ENCODE results near the gene PEX13. TPM values are rescaled to one million over a fixed set of nuclear protein-coding genes. Genes with fewer than 3 reads are reported as not detected.

The PEX13 gene
- total RNA-seq, 1 experiment from 2014 or later = 19.8 TPM

GRCh38 chr2:61045226-61045625 is 27.7 kb downstream of the PEX13 start:
- CTCF ChIA-PET = no interaction called here
- no peak for DNase-seq (ENCODE audit: low read depth, low spot score)
- POLR2A ChIA-PET = no interaction called here
- H3K4me2 ChIP-seq (ENCODE audit: low read length) = no peak overlapping the region
- no peaks in the 10 kb centered on the region for H3K9me2 ChIP-seq (ENCODE audit: insufficient read depth)
- ATAC-seq = no peak
- H3K9me3 ChIP-seq (ENCODE audit: control insufficient read depth in 1 of 2, insufficient read depth in 1 of 2, low read depth in 1 of 2, low read length in 2 of 2) = no peaks in the 10 kb centered on the region
- H3K79me2 ChIP-seq (ENCODE audit: insufficient read depth, low read length) = no peaks in the 10 kb centered on the region
- intact Hi-C loops (cut with micrococcal nuclease) = no loop called here
- peaks cover 11 to 15% of the 10 kb centered on the region in 2 experiments; a peak in 3 of 4 replicates for H3K36me3 ChIP-seq (ENCODE audit: control insufficient read depth in 1 of 2, insufficient read depth in 2 of 2, low read length in 2 of 2)
- no peaks in the 10 kb centered on the region for H4K20me1 ChIP-seq (ENCODE audit: insufficient read depth)
- H3K27me3 ChIP-seq (ENCODE audit: insufficient read depth, low read length) = no peaks in the 10 kb centered on the region
- no peak overlapping the region for H3K9ac ChIP-seq (ENCODE audit: low read length)
- no TSS peak for BruUV-seq (replicated peaks)
- no peak overlapping the region for H3K4me3 ChIP-seq (replicated peaks in 1 of 2; ENCODE audit: low read depth in 1 of 2, low read length in 2 of 2)
- H3K4me1 ChIP-seq (ENCODE audit: control insufficient read depth in 1 of 2, insufficient read depth in 2 of 2, low read length in 2 of 2) = no peaks in the 10 kb centered on the region
- no peak overlapping the region for H3K27ac ChIP-seq (ENCODE audit: low read depth, low read length)
- no peak for TF ChIP-seq ZFX (IDR thresholded peaks at IDR 0.05)
- no peak for TF ChIP-seq EZH2 (IDR thresholded peaks at IDR 0.05)
- TF ChIP-seq EGR1 (IDR thresholded peaks at IDR 0.05; ENCODE audit: low read depth) = no peak
- TF ChIP-seq SRF (IDR thresholded peaks at IDR 0.05; ENCODE audit: low read depth) = no peak
- no peak for TF ChIP-seq SP1 (IDR thresholded peaks at IDR 0.05; ENCODE audit: low read depth)
- no peak for TF ChIP-seq RAD21 (IDR thresholded peaks at IDR 0.05; ENCODE audit: low read depth)
- no peak for TF ChIP-seq EZH2phosphoT487 (IDR thresholded peaks at IDR 0.05; ENCODE audit: borderline replicate concordance)
- TF ChIP-seq MAX (IDR thresholded peaks at IDR 0.05) = no peak
- TF ChIP-seq ZNF274 (IDR thresholded peaks at IDR 0.05; ENCODE audit: low read depth, low read length) = no peak
- no peak for TF ChIP-seq POLR2AphosphoS5 (IDR thresholded peaks at IDR 0.05; ENCODE audit: low read depth, low read length)
- TF ChIP-seq YY1 (IDR thresholded peaks at IDR 0.05; ENCODE audit: extremely low read depth, insufficient replicate concordance, low read depth, low read length) = no peak
- no peak for TF ChIP-seq CEBPB (IDR thresholded peaks at IDR 0.05; ENCODE audit: low read depth)
- TF ChIP-seq REST (IDR thresholded peaks at IDR 0.05; ENCODE audit: low read depth) = no peak
- TF ChIP-seq ELF1 (IDR thresholded peaks at IDR 0.05; ENCODE audit: borderline replicate concordance, low read depth) = no peak
- no peak for TF ChIP-seq ZBTB33 (IDR thresholded peaks at IDR 0.05; ENCODE audit: extremely low read depth, insufficient replicate concordance, low read length)
- RAD21 ChIA-PET (ENCODE audit: low non-redundant PET in 1 of 2, low total read pairs in 2 of 2, uncharacterized antibody in 2 of 2, unreplicated experiment in 2 of 2) = no interaction called here
- H2AFZ ChIP-seq (ENCODE audit: low read depth, low read length, poor library complexity, severe bottlenecking) = no peak overlapping the region

Measured in HCT116 (cell line).